ENCODE measurements around the gene ARAP1. TPM values are rescaled to one million over a fixed set of nuclear protein-coding genes. Genes with fewer than 3 reads are reported as not detected.

Gene ARAP1
- total RNA-seq, 1 experiment from 2014 or later, result 151 TPM

GRCh38 chr11:72676861-72677341 is 75.3 kb downstream of the ARAP1 start:
- no peak for TF ChIP-seq EZH2 (IDR thresholded peaks at IDR 0.05; ENCODE audit: low read depth)
- TF ChIP-seq CTCF (conservative IDR thresholded peaks at IDR 0.05), result no peak
- intact Hi-C loops (cut with micrococcal nuclease; ENCODE audit: unreplicated experiment), result no loop called here
- Histone ChIP-seq H3K27me3 (ENCODE audit: insufficient read depth, low read depth) (peaks cover 71% of the 10 kb centered on the region), H4K20me1 (ENCODE audit: insufficient read depth) (peaks cover 8% of the 10 kb centered on the region; the same call in 1 of the 2 replicates), H2AFZ (no peak overlapping the region), H3K4me1 (replicated peaks; ENCODE audit: insufficient read depth) (no peaks in the 10 kb centered on the region), H3K27ac (no peak overlapping the region), H3K9me3 (ENCODE audit: insufficient read depth, low read depth) (no peaks in the 10 kb centered on the region), H3F3A (ENCODE audit: insufficient read depth, low read depth) (no peaks in the 10 kb centered on the region), H3K4me2 (no peak overlapping the region), H3K79me2 (ENCODE audit: low read depth) (no peaks in the 10 kb centered on the region), H3K9me2 (ENCODE audit: insufficient read depth) (no peaks in the 10 kb centered on the region), H3K4me3 (no peak overlapping the region), H3K36me3 (ENCODE audit: low read depth) (no peaks in the 10 kb centered on the region)
- POLR2A ChIA-PET (ENCODE audit: unreplicated experiment), result no interaction called here
- CTCF ChIA-PET, result interaction anchor here (0.5 kb wide), 1 partner anchor 11 kb away, joined by 4 read pairs; no protein-coding TSS in a partner anchor
- DNase-seq, result peak in 1 of 2 experiments; percentile 64
- no TSS peak for BruUV-seq (replicated peaks)

GRCh38 chr11:72675221-72675620 is 77.0 kb downstream of the ARAP1 start:
- H2AFZ ChIP-seq, result no peak overlapping the region
- intact Hi-C loops (cut with micrococcal nuclease; ENCODE audit: unreplicated experiment), result no loop called here
- H3K9me2 ChIP-seq (ENCODE audit: insufficient read depth), result no peaks in the 10 kb centered on the region
- peaks cover 8% of the 10 kb centered on the region; the same call in 1 of the 2 replicates for H4K20me1 ChIP-seq (ENCODE audit: insufficient read depth)
- H3K4me2 ChIP-seq, result no peak overlapping the region
- H3K27me3 ChIP-seq (ENCODE audit: insufficient read depth, low read depth), result peaks cover 84% of the 10 kb centered on the region
- no peaks in the 10 kb centered on the region for H3K4me1 ChIP-seq (replicated peaks; ENCODE audit: insufficient read depth)
- H3K36me3 ChIP-seq (ENCODE audit: low read depth), result no peaks in the 10 kb centered on the region
- no peak overlapping the region for H3K4me3 ChIP-seq
- TF ChIP-seq CTCF (conservative IDR thresholded peaks at IDR 0.05) (no peak), EZH2 (IDR thresholded peaks at IDR 0.05; ENCODE audit: low read depth) (no peak)
- no peaks in the 10 kb centered on the region for H3F3A ChIP-seq (ENCODE audit: insufficient read depth, low read depth)
- CTCF ChIA-PET, result no interaction called here
- no peaks in the 10 kb centered on the region for H3K79me2 ChIP-seq (ENCODE audit: low read depth)
- POLR2A ChIA-PET (ENCODE audit: unreplicated experiment), result no interaction called here
- no peak overlapping the region for H3K27ac ChIP-seq
- no peaks in the 10 kb centered on the region for H3K9me3 ChIP-seq (ENCODE audit: insufficient read depth, low read depth)
- DNase-seq, result no peak
- no TSS peak for BruUV-seq (replicated peaks)

GRCh38 chr11:72673943-72674828 is 78.0 kb downstream of the ARAP1 start, which contains the start of gene PDE2A:
Gene PDE2A (minus strand): TSS chr11:72674422. CDS start chr11:72674207, 215 bp downstream.
- TF ChIP-seq EZH2 (IDR thresholded peaks at IDR 0.05; ENCODE audit: low read depth), result no peak
- TF ChIP-seq CTCF (conservative IDR thresholded peaks at IDR 0.05), result no peak
- H4K20me1 ChIP-seq (ENCODE audit: insufficient read depth), result peaks cover 8% of the 10 kb centered on the region; the same call in 1 of the 2 replicates
- H3K9me3 ChIP-seq (ENCODE audit: insufficient read depth, low read depth), result no peaks in the 10 kb centered on the region
- CTCF ChIA-PET, result no interaction called here
- no peak within 1 kb of the TSS for H3K4me3 ChIP-seq
- no TSS peak for BruUV-seq (replicated peaks)
- intact Hi-C loops (cut with micrococcal nuclease; ENCODE audit: unreplicated experiment), result no loop called here
- POLR2A ChIA-PET (ENCODE audit: unreplicated experiment), result no interaction called here
- no peaks in the 10 kb centered on the region for H3K36me3 ChIP-seq (ENCODE audit: low read depth)
- no peaks in the 10 kb centered on the region for H3K4me1 ChIP-seq (replicated peaks; ENCODE audit: insufficient read depth)
- H3K4me2 ChIP-seq, result no peak within 1 kb of the TSS
- no peaks in the 10 kb centered on the region for H3K79me2 ChIP-seq (ENCODE audit: low read depth)
- no peaks in the 10 kb centered on the region for H3F3A ChIP-seq (ENCODE audit: insufficient read depth, low read depth)
- no peaks in the 10 kb centered on the region for H3K9me2 ChIP-seq (ENCODE audit: insufficient read depth)
- no peak within 1 kb of the TSS for H3K27ac ChIP-seq
- no peak within 1 kb of the TSS for H2AFZ ChIP-seq
- H3K27me3 ChIP-seq (ENCODE audit: insufficient read depth, low read depth), result peaks cover 90% of the 10 kb centered on the region
- no peak for DNase-seq
